Measurements from ENCODE around the gene GUF1. TPM values are rescaled to one million over a fixed set of nuclear protein-coding genes. Genes with fewer than 3 reads are reported as not detected.

The GUF1 gene
- total RNA-seq, 1 experiment from 2014 or later = 18.6 TPM

DNA sequence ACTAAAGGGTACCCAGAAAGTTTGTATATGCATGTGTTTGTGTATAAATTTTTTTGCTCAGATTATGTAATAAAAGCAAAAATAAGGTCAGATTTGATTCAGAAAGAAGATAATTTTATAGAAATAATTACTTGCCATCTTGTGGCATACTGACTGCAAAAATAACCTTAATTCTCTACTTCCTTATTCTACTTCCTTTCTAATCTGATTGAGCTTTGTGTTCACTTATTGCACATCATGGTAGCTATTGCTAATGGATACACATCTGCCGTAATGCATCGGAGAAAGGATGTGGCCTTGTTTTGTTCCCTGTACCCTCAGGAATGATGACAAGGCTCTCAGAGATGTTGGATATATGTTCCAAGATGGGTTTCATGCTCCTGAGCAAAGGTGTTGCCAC is 58.7 kb downstream of the GUF1 start:
- BruUV-seq (replicated peaks) = no TSS peak
- H3K4me2 ChIP-seq = no peak overlapping the region
- H4K20me1 ChIP-seq (ENCODE audit: insufficient read depth) = no peaks in the 10 kb centered on the region
- H3K27ac ChIP-seq = no peak overlapping the region
- H3F3A ChIP-seq (ENCODE audit: insufficient read depth, low read depth) = no peaks in the 10 kb centered on the region
- no peaks in the 10 kb centered on the region for H3K79me2 ChIP-seq (ENCODE audit: low read depth)
- TF ChIP-seq, protein P1, sequence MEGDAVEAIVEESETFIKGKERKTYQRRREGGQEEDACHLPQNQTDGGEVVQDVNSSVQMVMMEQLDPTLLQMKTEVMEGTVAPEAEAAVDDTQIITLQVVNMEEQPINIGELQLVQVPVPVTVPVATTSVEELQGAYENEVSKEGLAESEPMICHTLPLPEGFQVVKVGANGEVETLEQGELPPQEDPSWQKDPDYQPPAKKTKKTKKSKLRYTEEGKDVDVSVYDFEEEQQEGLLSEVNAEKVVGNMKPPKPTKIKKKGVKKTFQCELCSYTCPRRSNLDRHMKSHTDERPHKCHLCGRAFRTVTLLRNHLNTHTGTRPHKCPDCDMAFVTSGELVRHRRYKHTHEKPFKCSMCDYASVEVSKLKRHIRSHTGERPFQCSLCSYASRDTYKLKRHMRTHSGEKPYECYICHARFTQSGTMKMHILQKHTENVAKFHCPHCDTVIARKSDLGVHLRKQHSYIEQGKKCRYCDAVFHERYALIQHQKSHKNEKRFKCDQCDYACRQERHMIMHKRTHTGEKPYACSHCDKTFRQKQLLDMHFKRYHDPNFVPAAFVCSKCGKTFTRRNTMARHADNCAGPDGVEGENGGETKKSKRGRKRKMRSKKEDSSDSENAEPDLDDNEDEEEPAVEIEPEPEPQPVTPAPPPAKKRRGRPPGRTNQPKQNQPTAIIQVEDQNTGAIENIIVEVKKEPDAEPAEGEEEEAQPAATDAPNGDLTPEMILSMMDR (conservative IDR thresholded peaks at IDR 0.05) = no peak
- no peak for TF ChIP-seq EZH2 (IDR thresholded peaks at IDR 0.05; ENCODE audit: low read depth)
- H2AFZ ChIP-seq = no peak overlapping the region
- H3K4me3 ChIP-seq = no peak overlapping the region
- CTCF ChIA-PET = no interaction called here
- no peaks in the 10 kb centered on the region for H3K9me3 ChIP-seq (ENCODE audit: insufficient read depth, low read depth)
- no peak for DNase-seq
- H3K27me3 ChIP-seq (ENCODE audit: insufficient read depth, low read depth) = no peaks in the 10 kb centered on the region
- POLR2A ChIA-PET (ENCODE audit: unreplicated experiment) = no interaction called here
- intact Hi-C loops (cut with micrococcal nuclease; ENCODE audit: unreplicated experiment) = no loop called here
- H3K4me1 ChIP-seq (replicated peaks; ENCODE audit: insufficient read depth) = no peaks in the 10 kb centered on the region
- H3K9me2 ChIP-seq (ENCODE audit: insufficient read depth) = no peaks in the 10 kb centered on the region; the same call in 1 of the 2 replicates
- H3K36me3 ChIP-seq (ENCODE audit: low read depth) = no peaks in the 10 kb centered on the region

GRCh38 chr4:44738615-44739014 is 60.4 kb downstream of the GUF1 start:
- Histone ChIP-seq H3K27me3 (ENCODE audit: insufficient read depth, low read depth) (no peaks in the 10 kb centered on the region), H3K4me3 (no peak overlapping the region), H3K4me2 (no peak overlapping the region), H3K79me2 (ENCODE audit: low read depth) (no peaks in the 10 kb centered on the region), H3K9me2 (ENCODE audit: insufficient read depth) (no peaks in the 10 kb centered on the region; the same call in 1 of the 2 replicates), H2AFZ (no peak overlapping the region), H3F3A (ENCODE audit: insufficient read depth, low read depth) (no peaks in the 10 kb centered on the region), H4K20me1 (ENCODE audit: insufficient read depth) (no peaks in the 10 kb centered on the region), H3K9me3 (ENCODE audit: insufficient read depth, low read depth) (no peaks in the 10 kb centered on the region), H3K27ac (no peak overlapping the region), H3K36me3 (ENCODE audit: low read depth) (no peaks in the 10 kb centered on the region), H3K4me1 (replicated peaks; ENCODE audit: insufficient read depth) (no peaks in the 10 kb centered on the region)
- BruUV-seq (replicated peaks) = no TSS peak
- ChIA-PET POLR2A (ENCODE audit: unreplicated experiment) (no interaction called here), CTCF (no interaction called here)
- TF ChIP-seq, protein P1 (conservative IDR thresholded peaks at IDR 0.05) = peak; percentile 52; the same call in 1 of the 2 replicates
- no peak for TF ChIP-seq EZH2 (IDR thresholded peaks at IDR 0.05; ENCODE audit: low read depth)
- intact Hi-C loops (cut with micrococcal nuclease; ENCODE audit: unreplicated experiment) = no loop called here
- DNase-seq = no peak

GRCh38 chr4:44740201-44740600 is 62.0 kb downstream of the GUF1 start:
- BruUV-seq (replicated peaks) = no TSS peak
- no peaks in the 10 kb centered on the region for H3K36me3 ChIP-seq (ENCODE audit: low read depth)
- ChIA-PET POLR2A (ENCODE audit: unreplicated experiment) (no interaction called here), CTCF (interaction anchor here (0.6 kb wide), 1 partner anchor 1549 kb away, joined by 4 read pairs; no protein-coding TSS in a partner anchor)
- H4K20me1 ChIP-seq (ENCODE audit: insufficient read depth) = no peaks in the 10 kb centered on the region
- H3K4me2 ChIP-seq = no peak overlapping the region
- no peak overlapping the region for H3K27ac ChIP-seq
- no peaks in the 10 kb centered on the region for H3K27me3 ChIP-seq (ENCODE audit: insufficient read depth, low read depth)
- no peak overlapping the region for H3K4me3 ChIP-seq
- no peaks in the 10 kb centered on the region for H3K9me3 ChIP-seq (ENCODE audit: insufficient read depth, low read depth)
- no peak for DNase-seq
- H2AFZ ChIP-seq = no peak overlapping the region
- H3K79me2 ChIP-seq (ENCODE audit: low read depth) = no peaks in the 10 kb centered on the region
- TF ChIP-seq, protein P1 (conservative IDR thresholded peaks at IDR 0.05) = no peak
- no peak for TF ChIP-seq EZH2 (IDR thresholded peaks at IDR 0.05; ENCODE audit: low read depth)
- intact Hi-C loops (cut with micrococcal nuclease; ENCODE audit: unreplicated experiment) = no loop called here
- no peaks in the 10 kb centered on the region for H3F3A ChIP-seq (ENCODE audit: insufficient read depth, low read depth)
- no peaks in the 10 kb centered on the region for H3K4me1 ChIP-seq (replicated peaks; ENCODE audit: insufficient read depth)
- no peaks in the 10 kb centered on the region for H3K9me2 ChIP-seq (ENCODE audit: insufficient read depth)

Other genes starting within 250 kb of the GUF1 start
- gene KCTD8, start 229.6 kb upstream of the GUF1 start, total RNA-seq (2021) = not detected in 2 replicates
- not detected in 2 replicates for gene YIPF7, start 26.8 kb upstream of the GUF1 start, total RNA-seq (2021)
- gene GNPDA2, start 48.1 kb downstream of the GUF1 start, total RNA-seq (2021) = 8.2 and 14.6 TPM in 2 replicates